HG03135 (cell line): ENCODE measurements around the gene DKKL1.

ENCODE experiments used
- ATAC-seq: cut with Tn5 transposase; IDR thresholded peaks from one replicate; pipeline ENCODE4 v1.9.1; 2021; ENCODE audit warnings: mild to moderate bottlenecking, moderate library complexity; ENCODE audit not compliant: unreplicated experiment

The DKKL1 gene

GRCh38 chr19:49418511-49418910, 54.8 kb downstream of the DKKL1 start:
- ATAC-seq: no peak

GRCh38 chr19:49419173-49419572, 55.5 kb downstream of the DKKL1 start:
- ATAC-seq: no peak

GRCh38 chr19:49420227-49420626, 56.5 kb downstream of the DKKL1 start:
- ATAC-seq: no peak

GRCh38 chr19:49421039-49421877, 57.6 kb downstream of the DKKL1 start:
- ATAC-seq: no peak

GRCh38 chr19:49421878-49422202, 58.2 kb downstream of the DKKL1 start:
- ATAC-seq: no peak

- ATAC-seq: no peak
Observed at GRCh38 chr19:49422407-49423070, 58.9 kb downstream of the DKKL1 start.

- no peak for ATAC-seq
Observed at GRCh38 chr19:49423071-49423984, 59.7 kb downstream of the DKKL1 start, which contains the start of gene PTH2. PTH2 (minus strand) TSS chr19:49423441; CDS start chr19:49423339, 102 bp downstream.

GRCh38 chr19:49423985-49424303, 60.3 kb downstream of the DKKL1 start:
- no peak for ATAC-seq
